Brain microvascular endothelial cell (primary cell): ENCODE data around the gene THSD7A.

Source experiments
- DNase-seq: peaks from one replicate; pipeline ENCODE4 v3.0.0-alpha.2; 2020
- H3K27ac ChIP-seq: fragments of 250-450 bp; sonication (Bioruptor Pico); 2 replicates; pipeline ENCODE4 v1.5.1; 2020; ENCODE audit warnings: mild to moderate bottlenecking, moderate library complexity
- H3K27me3 ChIP-seq: fragments of 250-450 bp; sonication (Bioruptor Pico); replicated peaks from 2 replicates; pipeline ENCODE4 v1.5.1; 2020; ENCODE audit warnings: mild to moderate bottlenecking
- H3K36me3 ChIP-seq: fragments of 250-450 bp; sonication (Bioruptor Pico); replicated peaks from 2 replicates; pipeline ENCODE4 v1.5.1; 2020; ENCODE audit warnings: mild to moderate bottlenecking
- H3K4me3 ChIP-seq: 2 replicates; pipeline ENCODE4 v1.5.1; 2011; ENCODE audit warnings: low read depth, mild to moderate bottlenecking, control low read depth, low read length, moderate library complexity
- CTCF ChIP-seq: IDR thresholded peaks from 2 replicates; pipeline ENCODE4 v1.5.1; 2011; ENCODE audit warnings: low read depth, mild to moderate bottlenecking, moderate library complexity, low read length, control low read depth, inconsistent platforms; ENCODE audit errors: missing control alignments
- in situ Hi-C: cut with HindIII; loops from 2 replicates; pipeline ENCODE4 v1.10.0; 2017; ENCODE audit warnings: low sequenced_read_pairs, low pct_ligation_motif_present

The THSD7A gene

GRCh38 chr7:11604505-11604904 is 227.5 kb downstream of the THSD7A start:
- Histone ChIP-seq H3K27ac (no peak overlapping the region), H3K4me3 (no peak overlapping the region), H3K27me3 (no peaks in the 10 kb centered on the region), H3K36me3 (no peaks in the 10 kb centered on the region)
- no peak for TF ChIP-seq CTCF
- no peak for DNase-seq
- in situ Hi-C loops, result no loop called here

GRCh38 chr7:11601761-11602160 is 230.2 kb downstream of the THSD7A start:
- no peak overlapping the region for H3K4me3 ChIP-seq
- no peak for DNase-seq
- no peak overlapping the region for H3K27ac ChIP-seq
- H3K36me3 ChIP-seq, result no peaks in the 10 kb centered on the region
- in situ Hi-C loops, result no loop called here
- TF ChIP-seq CTCF, result no peak
- H3K27me3 ChIP-seq, result no peaks in the 10 kb centered on the region

GRCh38 chr7:11593322-11593721 is 238.7 kb downstream of the THSD7A start:
- TF ChIP-seq CTCF, result no peak
- H3K27ac ChIP-seq, result no peak overlapping the region
- no peaks in the 10 kb centered on the region for H3K27me3 ChIP-seq
- DNase-seq, result no peak
- H3K36me3 ChIP-seq, result no peaks in the 10 kb centered on the region
- in situ Hi-C loops, result no loop called here
- no peak overlapping the region for H3K4me3 ChIP-seq

- H3K4me3 ChIP-seq, result no peak overlapping the region
- no peaks in the 10 kb centered on the region for H3K36me3 ChIP-seq
- no peak for TF ChIP-seq CTCF
- H3K27ac ChIP-seq, result no peak overlapping the region
- no peak for DNase-seq
- no peaks in the 10 kb centered on the region for H3K27me3 ChIP-seq
- in situ Hi-C loops, result no loop called here
These were observed 239.3 kb downstream of the THSD7A start for GRCh38 chr7:11592699-11593098.

GRCh38 chr7:11591943-11592342 is 240.1 kb downstream of the THSD7A start:
- no peaks in the 10 kb centered on the region for H3K27me3 ChIP-seq
- no peak overlapping the region for H3K27ac ChIP-seq
- in situ Hi-C loops, result no loop called here
- H3K36me3 ChIP-seq, result no peaks in the 10 kb centered on the region
- no peak for DNase-seq
- no peak overlapping the region for H3K4me3 ChIP-seq
- TF ChIP-seq CTCF, result no peak

- no peaks in the 10 kb centered on the region for H3K27me3 ChIP-seq
- no peak for DNase-seq
- no peaks in the 10 kb centered on the region for H3K36me3 ChIP-seq
- in situ Hi-C loops, result no loop called here
- no peak overlapping the region for H3K27ac ChIP-seq
- no peak for TF ChIP-seq CTCF
- no peak overlapping the region for H3K4me3 ChIP-seq
These were observed 240.9 kb downstream of the THSD7A start for GRCh38 chr7:11591055-11591633.
